ENCODE data around the gene B3GNT7. TPM values are rescaled to one million over a fixed set of nuclear protein-coding genes. Genes with fewer than 3 reads are reported as not detected.

Gene B3GNT7
- total and polyA plus RNA-seq, 10 donors = 0.96 to 17.5 (median 11.4) TPM

DNA sequence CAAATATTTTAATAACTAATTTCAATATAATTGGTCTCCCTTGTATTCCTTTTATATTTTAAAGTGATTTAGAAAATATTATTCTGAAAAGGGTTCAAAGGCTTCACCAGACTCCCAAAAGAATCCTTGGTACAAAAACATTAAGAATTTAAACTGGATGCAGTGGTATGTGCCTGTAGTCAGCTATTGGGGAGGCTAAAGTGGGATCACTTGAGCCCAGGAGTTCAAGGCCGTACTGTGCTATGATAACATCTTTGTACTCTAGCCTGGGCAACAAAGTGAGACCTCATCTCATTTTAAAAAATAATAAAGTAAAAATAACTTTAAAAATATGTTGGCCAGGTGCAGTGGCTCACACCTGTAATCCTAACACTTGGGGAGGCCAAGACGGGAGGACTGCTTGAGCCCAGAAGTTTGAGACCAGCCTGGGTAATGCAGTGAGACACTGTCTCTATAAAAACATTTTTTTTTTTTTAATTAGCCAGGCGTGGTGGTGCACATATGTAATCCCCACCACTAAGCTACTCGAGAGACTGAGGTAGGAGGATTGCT, 54.1 kb downstream of the B3GNT7 start:
- TF ChIP-seq POLR2A (IDR thresholded peaks at IDR 0.05) = no peak
- no peak overlapping the region for H3K27ac ChIP-seq
- 83 to 93% (median 87%) methylated on average over 4 of the region's 4 CpGs for WGBS, 5 donors
- H3K36me3 ChIP-seq = peaks cover 4 to 34% (median 21%) of the 10 kb centered on the region in 6 donors
- H3K9me3 ChIP-seq = no peaks in the 10 kb centered on the region
- H3K4me1 ChIP-seq = peaks cover 0 to 14% (median 7%) of the 10 kb centered on the region in 6 donors
- DNase-seq = peak; percentile 1
- H3K27me3 ChIP-seq (replicated peaks in 1 of 7) = no peaks in the 10 kb centered on the region
- intact Hi-C loops (cut with DNase I; ENCODE audit: low total_unique reads) = no loop called here
- no peak overlapping the region for H3K4me3 ChIP-seq

DNA sequence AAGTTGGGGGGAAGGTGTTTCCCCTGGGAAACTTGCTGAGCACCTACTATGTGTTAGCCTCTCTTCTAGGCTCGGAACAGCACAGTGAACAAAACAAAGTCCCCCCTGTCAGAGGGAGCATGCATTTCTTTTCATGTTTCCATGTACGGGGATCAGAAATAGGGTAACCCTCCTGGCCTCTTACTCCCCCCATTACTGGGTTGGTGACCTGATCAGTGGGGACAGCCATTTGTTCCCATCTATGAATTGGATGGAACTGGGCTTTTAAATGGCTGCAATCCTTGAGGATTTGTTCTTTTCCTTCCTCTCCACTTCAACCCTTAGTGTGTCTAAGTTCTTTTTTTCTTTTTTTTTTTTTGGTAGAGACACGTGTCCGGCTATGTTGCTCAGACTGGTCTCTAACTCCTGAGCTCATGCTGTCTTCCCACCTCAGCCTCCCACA, 55.1 kb downstream of the B3GNT7 start:
- no peak for DNase-seq
- Histone ChIP-seq H3K27ac (no peak overlapping the region), H3K4me3 (no peak overlapping the region), H3K36me3 (peaks cover 4 to 44% (median 31%) of the 10 kb centered on the region in 6 donors), H3K9me3 (no peaks in the 10 kb centered on the region), H3K27me3 (replicated peaks in 1 of 7) (no peaks in the 10 kb centered on the region), H3K4me1 (peaks cover 0 to 14% (median 7%) of the 10 kb centered on the region in 6 donors)
- TF ChIP-seq POLR2A (IDR thresholded peaks at IDR 0.05) (no peak), POLR2AphosphoS5 (IDR thresholded peaks at IDR 0.05) (no peak)
- TF ChIP-seq, protein P1, sequence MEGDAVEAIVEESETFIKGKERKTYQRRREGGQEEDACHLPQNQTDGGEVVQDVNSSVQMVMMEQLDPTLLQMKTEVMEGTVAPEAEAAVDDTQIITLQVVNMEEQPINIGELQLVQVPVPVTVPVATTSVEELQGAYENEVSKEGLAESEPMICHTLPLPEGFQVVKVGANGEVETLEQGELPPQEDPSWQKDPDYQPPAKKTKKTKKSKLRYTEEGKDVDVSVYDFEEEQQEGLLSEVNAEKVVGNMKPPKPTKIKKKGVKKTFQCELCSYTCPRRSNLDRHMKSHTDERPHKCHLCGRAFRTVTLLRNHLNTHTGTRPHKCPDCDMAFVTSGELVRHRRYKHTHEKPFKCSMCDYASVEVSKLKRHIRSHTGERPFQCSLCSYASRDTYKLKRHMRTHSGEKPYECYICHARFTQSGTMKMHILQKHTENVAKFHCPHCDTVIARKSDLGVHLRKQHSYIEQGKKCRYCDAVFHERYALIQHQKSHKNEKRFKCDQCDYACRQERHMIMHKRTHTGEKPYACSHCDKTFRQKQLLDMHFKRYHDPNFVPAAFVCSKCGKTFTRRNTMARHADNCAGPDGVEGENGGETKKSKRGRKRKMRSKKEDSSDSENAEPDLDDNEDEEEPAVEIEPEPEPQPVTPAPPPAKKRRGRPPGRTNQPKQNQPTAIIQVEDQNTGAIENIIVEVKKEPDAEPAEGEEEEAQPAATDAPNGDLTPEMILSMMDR (IDR thresholded peaks at IDR 0.05 in 8 of 11, conservative IDR thresholded peaks at IDR 0.05 in 3 of 11) = no peak
- WGBS, 5 donors = 87 to 95% (median 93%) methylated on average over 4 of the region's 4 CpGs
- intact Hi-C loops (cut with DNase I; ENCODE audit: low total_unique reads) = no loop called here

Small RNA genes lying within 50 kb of the gene (microRNA-seq; reads per million reads assigned to microRNA genes)
- 0 to 0.57 (median 0) reads per million in 3 donors for gene MIR4777

Small RNA genes lying within 50 kb of the gene (small RNA-seq; reads per million reads assigned to genes)
- 0 reads per million in 4 donors for gene MIR4777

Other genes with a start within 250 kb of the B3GNT7 start
- 1 to 10 TPM; 2.9 to 8.9 (median 4.9) TPM for gene ARMC9, start 197.1 kb upstream of the B3GNT7 start, total RNA-seq
- 1 to 10 TPM in 2 of 3 donors, under 1 TPM in 1; 0.83 to 2.5 (median 2.2) TPM for gene ARMC9, start 197.1 kb upstream of the B3GNT7 start, polyA plus RNA-seq
- 100 to 1,000 TPM; 133 to 424 (median 306) TPM for gene NCL, start 68.8 kb downstream of the B3GNT7 start, total RNA-seq
- 100 to 1,000 TPM; 113 to 161 (median 152) TPM for gene NCL, start 68.8 kb downstream of the B3GNT7 start, polyA plus RNA-seq
- gene NMUR1, start 134.7 kb downstream of the B3GNT7 start, total RNA-seq = 1 to 10 TPM in 6 of 7 donors, under 1 TPM in 1; 0.79 to 6.2 (median 3.1) TPM
- 1 to 10 TPM in 1 of 3 donors, under 1 TPM in 2; 0.32 to 1.0 (median 0.83) TPM for gene NMUR1, start 134.7 kb downstream of the B3GNT7 start, polyA plus RNA-seq
- gene TEX44, start 197.2 kb downstream of the B3GNT7 start, total RNA-seq = not detected
- gene TEX44, start 197.2 kb downstream of the B3GNT7 start, polyA plus RNA-seq = not detected

Measured in spleen (tissue), 11 donors.